Ectodermal cell (in vitro differentiated cells): ENCODE data around the gene ST6GALNAC4.

Experiments
- H3K27ac ChIP-seq: 2 replicates; pipeline ENCODE4 v1.7.0; 2013; ENCODE audit warnings: mild to moderate bottlenecking, low read depth, low read length; ENCODE audit not compliant: insufficient read depth, poor library complexity, severe bottlenecking
- H3K27me3 ChIP-seq: 2 replicates; pipeline ENCODE4 v1.7.0; 2013; ENCODE audit warnings: mild to moderate bottlenecking, low read length; ENCODE audit not compliant: insufficient read depth, control insufficient read depth, poor library complexity, severe bottlenecking
- H3K36me3 ChIP-seq: one replicate; pipeline ENCODE4 v1.7.0; 2013; ENCODE audit warnings: low read length; ENCODE audit not compliant: control insufficient read depth, insufficient read depth
- H3K4me1 ChIP-seq: one replicate; pipeline ENCODE4 v1.7.0; 2013; ENCODE audit warnings: low read length; ENCODE audit not compliant: control insufficient read depth, insufficient read depth
- H3K4me3 ChIP-seq: 2 replicates; pipeline ENCODE4 v1.7.0; 2013; ENCODE audit warnings: low read depth, low read length, control low read depth; ENCODE audit not compliant: insufficient read depth
- H3K9me3 ChIP-seq: 2 replicates; pipeline ENCODE4 v1.7.0; 2013; ENCODE audit warnings: mild to moderate bottlenecking, low read length, moderate library complexity; ENCODE audit not compliant: control insufficient read depth
- WGBS, 2 experiments: methylation state at CpG; one replicate each; pipeline ENCODE4 v1.1.7; 2013; ENCODE audit warnings: missing lambda C conversion rate in 2 of 2; 5-methylcytosine and 5-hydroxymethylcytosine counted together

Gene ST6GALNAC4

DNA sequence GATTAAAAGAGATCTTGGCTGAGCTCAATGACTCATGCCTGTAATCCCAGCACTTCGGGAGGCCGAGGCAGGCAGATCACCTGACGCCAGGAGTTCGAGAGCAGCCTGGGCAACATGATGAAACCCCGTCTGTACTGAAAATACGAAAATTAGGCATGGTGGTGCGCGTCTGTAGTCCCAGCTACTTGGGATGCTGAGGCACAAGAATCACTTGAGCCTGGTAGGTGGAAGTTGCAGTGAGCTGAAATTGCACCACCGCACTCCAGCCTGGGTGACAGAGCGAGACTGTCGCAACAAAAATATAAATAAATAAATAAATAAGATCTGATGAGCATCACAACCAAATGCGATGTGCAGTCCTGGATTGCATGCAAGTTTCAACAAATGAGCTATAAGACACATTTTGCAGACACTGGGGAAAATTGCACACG, 53.6 kb downstream of the ST6GALNAC4 start:
- no peaks in the 10 kb centered on the region for H3K9me3 ChIP-seq
- H3K4me1 ChIP-seq, result peaks cover 5% of the 10 kb centered on the region
- H3K27ac ChIP-seq, result no peak overlapping the region
- H3K4me3 ChIP-seq, result no peak overlapping the region
- 89 to 92% methylated on average over 11 to 13 of the region's 13 CpGs for WGBS, 2 experiments
- no peaks in the 10 kb centered on the region for H3K27me3 ChIP-seq
- no peaks in the 10 kb centered on the region for H3K36me3 ChIP-seq

DNA sequence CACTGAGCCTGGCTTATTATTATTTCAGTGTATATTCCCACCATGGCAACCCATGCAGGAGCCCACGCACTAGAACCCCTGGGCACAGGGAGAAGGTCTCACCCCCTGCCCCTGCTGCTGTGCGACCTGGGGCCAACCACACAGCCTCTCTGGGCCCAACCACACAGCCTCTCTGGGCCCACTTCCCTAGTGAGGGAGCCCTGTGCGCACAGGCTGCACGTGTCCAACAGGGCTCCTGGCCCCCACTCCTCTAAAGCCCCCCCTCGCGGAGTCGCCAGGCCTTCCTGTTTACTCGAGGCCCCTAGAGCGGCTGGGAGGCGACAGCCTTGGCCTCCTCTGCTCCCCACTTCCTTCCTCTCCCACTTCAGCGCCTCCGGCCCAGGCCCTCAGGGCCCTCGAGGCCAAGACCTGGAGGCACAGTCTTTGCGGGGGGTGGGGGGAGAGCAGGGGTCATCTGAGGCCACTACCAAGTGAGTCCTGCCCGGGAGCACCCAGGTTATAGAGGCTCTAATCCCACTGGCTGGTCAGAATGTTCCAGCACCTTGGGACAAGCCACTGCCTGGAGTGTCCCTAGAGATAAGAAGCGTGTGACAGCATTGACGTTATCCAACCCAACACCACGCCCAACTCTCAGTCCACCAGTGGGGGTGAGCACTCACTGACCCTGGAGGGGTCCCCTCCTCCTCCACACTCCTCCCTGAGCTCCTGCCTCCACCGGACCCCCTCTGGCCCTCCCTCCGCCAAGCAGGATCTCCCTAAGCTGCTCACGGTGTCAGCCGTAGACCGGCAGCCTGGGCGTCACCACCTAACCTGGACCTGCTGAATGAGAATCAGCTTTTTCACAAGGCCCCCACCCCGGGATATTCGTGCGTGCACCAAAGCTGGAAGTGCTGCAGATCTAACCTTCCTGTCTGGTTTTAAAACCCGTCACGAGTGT, 54.5 kb downstream of the ST6GALNAC4 start:
- Histone ChIP-seq H3K36me3 (no peaks in the 10 kb centered on the region), H3K4me1 (peaks cover 5% of the 10 kb centered on the region), H3K4me3 (no peak overlapping the region), H3K27ac (no peak overlapping the region), H3K27me3 (no peaks in the 10 kb centered on the region), H3K9me3 (no peaks in the 10 kb centered on the region)
- 80 to 83% methylated on average over 29 of the region's 29 CpGs for WGBS, 2 experiments

DNA sequence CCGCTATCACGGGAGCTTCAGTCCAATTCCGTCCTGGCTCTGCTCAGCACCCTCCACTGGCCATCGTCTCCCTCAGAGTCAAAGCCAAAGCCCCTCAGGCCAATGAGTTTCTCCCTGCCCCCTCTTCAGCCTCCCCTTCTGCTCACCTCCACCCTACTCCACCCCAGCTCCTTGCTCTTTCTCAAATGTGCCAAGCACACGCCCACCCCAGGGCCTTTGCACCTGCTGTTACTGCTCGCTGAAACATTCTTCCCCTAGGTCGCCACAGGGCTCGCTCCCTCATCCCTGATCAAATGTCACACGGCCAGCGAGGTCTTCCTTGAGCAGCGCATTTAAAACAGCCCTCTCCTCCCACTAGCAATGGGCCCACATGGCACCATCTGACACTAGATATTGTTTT, 56.1 kb downstream of the ST6GALNAC4 start:
- no peaks in the 10 kb centered on the region for H3K36me3 ChIP-seq
- H3K27me3 ChIP-seq, result no peaks in the 10 kb centered on the region
- 90 to 92% methylated on average over 11 of the region's 11 CpGs for WGBS, 2 experiments
- H3K4me3 ChIP-seq, result no peak overlapping the region
- peaks cover 8% of the 10 kb centered on the region for H3K4me1 ChIP-seq
- H3K27ac ChIP-seq, result no peak overlapping the region
- no peaks in the 10 kb centered on the region for H3K9me3 ChIP-seq

- H3K9me3 ChIP-seq, result no peaks in the 10 kb centered on the region
- H3K27ac ChIP-seq, result no peak overlapping the region
- 91 to 92% methylated on average over 8 of the region's 8 CpGs for WGBS, 2 experiments
- H3K36me3 ChIP-seq, result no peaks in the 10 kb centered on the region
- H3K4me3 ChIP-seq, result no peak overlapping the region
- H3K4me1 ChIP-seq, result peaks cover 5% of the 10 kb centered on the region
- no peaks in the 10 kb centered on the region for H3K27me3 ChIP-seq
Observed at GRCh38 chr9:127860260-127860659, 56.6 kb downstream of the ST6GALNAC4 start.

GRCh38 chr9:127858041-127858512, 58.8 kb downstream of the ST6GALNAC4 start:
- H3K4me1 ChIP-seq, result peaks cover 3% of the 10 kb centered on the region

More at GRCh38 chr9:127858041-127858512, 58.8 kb downstream of the ST6GALNAC4 start:
- Histone ChIP-seq H3K9me3 (no peaks in the 10 kb centered on the region), H3K27me3 (no peaks in the 10 kb centered on the region), H3K27ac (no peak overlapping the region), H3K4me3 (no peak overlapping the region), H3K36me3 (no peaks in the 10 kb centered on the region)
- 92% methylated on average over 12 of the region's 12 CpGs for WGBS, 2 experiments
